ENCODE data around the gene MRPS10. TPM values are rescaled to one million over a fixed set of nuclear protein-coding genes. Genes with fewer than 3 reads are reported as not detected.

MRPS10 gene
- total RNA-seq, 6 donors from 2014 or later, result 9.2 to 32.4 (median 21.2) TPM

- Histone ChIP-seq H3K27me3 (no peaks in the 10 kb centered on the region), H3K27ac (no peak overlapping the region), H3K36me3 (peaks cover 0 to 27% (median 4%) of the 10 kb centered on the region in 4 donors), H3K4me3 (no peak overlapping the region), H3K9me3 (no peaks in the 10 kb centered on the region), H3K4me1 (no peaks in the 10 kb centered on the region)
- TF ChIP-seq POLR2A (IDR thresholded peaks at IDR 0.05) (no peak), EP300 (IDR thresholded peaks at IDR 0.05) (no peak)
- DNase-seq, result no peak
- peak in 1 of 2 donors; percentile 82 for ATAC-seq (ENCODE audit: low FRiP score in 2 of 2)
- WGBS, 2 donors, result 85 to 89% methylated on average over 7 of the region's 7 CpGs
Observed at GRCh38 chr6:42239736-42240375, 22.2 kb upstream of the MRPS10 start.

- no peak overlapping the region for H3K27ac ChIP-seq
- no peaks in the 10 kb centered on the region for H3K27me3 ChIP-seq
- DNase-seq, result no peak
- no peaks in the 10 kb centered on the region for H3K9me3 ChIP-seq
- H3K4me1 ChIP-seq, result no peaks in the 10 kb centered on the region
- no peak overlapping the region for H3K4me3 ChIP-seq
- 91 to 96% methylated on average over 5 of the region's 5 CpGs for WGBS, 2 donors
- TF ChIP-seq POLR2AphosphoS5 (IDR thresholded peaks at IDR 0.05), result no peak
- TF ChIP-seq EP300 (IDR thresholded peaks at IDR 0.05), result no peak
- no peak for TF ChIP-seq POLR2A (IDR thresholded peaks at IDR 0.05)
- TF ChIP-seq CTCF (IDR thresholded peaks at IDR 0.05), result no peak
- peaks cover 0 to 27% (median 3%) of the 10 kb centered on the region in 4 donors for H3K36me3 ChIP-seq
- ATAC-seq (ENCODE audit: low FRiP score in 2 of 2), result no peak
Observed at GRCh38 chr6:42239333-42239732, 21.7 kb upstream of the MRPS10 start.

- ATAC-seq (ENCODE audit: low FRiP score in 2 of 2), result no peak
- H3K36me3 ChIP-seq, result peaks cover 0 to 22% (median 3%) of the 10 kb centered on the region in 4 donors
- 100% methylated on average over 1 of the region's 1 CpG for WGBS, 2 donors
- no peak overlapping the region for H3K4me3 ChIP-seq
- H3K4me1 ChIP-seq, result no peaks in the 10 kb centered on the region
- H3K9me3 ChIP-seq, result no peaks in the 10 kb centered on the region
- no peaks in the 10 kb centered on the region for H3K27me3 ChIP-seq
- TF ChIP-seq POLR2AphosphoS5 (IDR thresholded peaks at IDR 0.05) (no peak), CTCF (IDR thresholded peaks at IDR 0.05) (no peak), EP300 (IDR thresholded peaks at IDR 0.05) (no peak), POLR2A (IDR thresholded peaks at IDR 0.05) (no peak)
- H3K27ac ChIP-seq, result no peak overlapping the region
- DNase-seq, result no peak
Observed at GRCh38 chr6:42237857-42238256, 20.2 kb upstream of the MRPS10 start.

GRCh38 chr6:42236682-42237473, 19.2 kb upstream of the MRPS10 start:
- Histone ChIP-seq H3K4me1 (no peaks in the 10 kb centered on the region), H3K27me3 (no peaks in the 10 kb centered on the region), H3K4me3 (no peak overlapping the region), H3K9me3 (no peaks in the 10 kb centered on the region), H3K36me3 (peaks cover 0 to 18% (median 3%) of the 10 kb centered on the region in 4 donors), H3K27ac (no peak overlapping the region)
- TF ChIP-seq POLR2AphosphoS5 (IDR thresholded peaks at IDR 0.05), result no peak
- no peak for TF ChIP-seq EP300 (IDR thresholded peaks at IDR 0.05)
- no peak for TF ChIP-seq POLR2A (IDR thresholded peaks at IDR 0.05)
- TF ChIP-seq CTCF (IDR thresholded peaks at IDR 0.05), result no peak
- 84 to 86% methylated on average over 5 of the region's 5 CpGs for WGBS, 2 donors
- DNase-seq (no peak), ATAC-seq (ENCODE audit: low FRiP score in 2 of 2) (no peak)

- no peak for TF ChIP-seq POLR2A (IDR thresholded peaks at IDR 0.05)
- no peak for TF ChIP-seq CTCF (IDR thresholded peaks at IDR 0.05)
- no peak for TF ChIP-seq POLR2AphosphoS5 (IDR thresholded peaks at IDR 0.05)
- TF ChIP-seq EP300 (IDR thresholded peaks at IDR 0.05), result no peak
Observed at GRCh38 chr6:42236030-42236429, 18.4 kb upstream of the MRPS10 start.

More at GRCh38 chr6:42236030-42236429, 18.4 kb upstream of the MRPS10 start:
- 90 to 97% methylated on average over 9 of the region's 9 CpGs for WGBS, 2 donors
- Histone ChIP-seq H3K27ac (no peak overlapping the region), H3K9me3 (no peaks in the 10 kb centered on the region), H3K36me3 (peaks cover 0 to 10% (median 3%) of the 10 kb centered on the region in 4 donors), H3K4me3 (no peak overlapping the region), H3K27me3 (no peaks in the 10 kb centered on the region), H3K4me1 (no peaks in the 10 kb centered on the region)
- DNase-seq (no peak), ATAC-seq (ENCODE audit: low FRiP score in 2 of 2) (no peak)
